Central memory CD4-positive, alpha-beta T cell (primary cell): ENCODE results near the gene SNRPA1.

Experiments used
- DNase-seq: peaks from one replicate; pipeline ENCODE4 v3.0.0; 2022
- total RNA-seq, 3 experiments: gene quantifications; one replicate each; lab custom pipeline; 2026; lab: John Stamatoyannopoulos, UW

Gene SNRPA1
- 68.5 to 159 (median 110) reads per million in 3 experiments for total RNA-seq

DNA sequence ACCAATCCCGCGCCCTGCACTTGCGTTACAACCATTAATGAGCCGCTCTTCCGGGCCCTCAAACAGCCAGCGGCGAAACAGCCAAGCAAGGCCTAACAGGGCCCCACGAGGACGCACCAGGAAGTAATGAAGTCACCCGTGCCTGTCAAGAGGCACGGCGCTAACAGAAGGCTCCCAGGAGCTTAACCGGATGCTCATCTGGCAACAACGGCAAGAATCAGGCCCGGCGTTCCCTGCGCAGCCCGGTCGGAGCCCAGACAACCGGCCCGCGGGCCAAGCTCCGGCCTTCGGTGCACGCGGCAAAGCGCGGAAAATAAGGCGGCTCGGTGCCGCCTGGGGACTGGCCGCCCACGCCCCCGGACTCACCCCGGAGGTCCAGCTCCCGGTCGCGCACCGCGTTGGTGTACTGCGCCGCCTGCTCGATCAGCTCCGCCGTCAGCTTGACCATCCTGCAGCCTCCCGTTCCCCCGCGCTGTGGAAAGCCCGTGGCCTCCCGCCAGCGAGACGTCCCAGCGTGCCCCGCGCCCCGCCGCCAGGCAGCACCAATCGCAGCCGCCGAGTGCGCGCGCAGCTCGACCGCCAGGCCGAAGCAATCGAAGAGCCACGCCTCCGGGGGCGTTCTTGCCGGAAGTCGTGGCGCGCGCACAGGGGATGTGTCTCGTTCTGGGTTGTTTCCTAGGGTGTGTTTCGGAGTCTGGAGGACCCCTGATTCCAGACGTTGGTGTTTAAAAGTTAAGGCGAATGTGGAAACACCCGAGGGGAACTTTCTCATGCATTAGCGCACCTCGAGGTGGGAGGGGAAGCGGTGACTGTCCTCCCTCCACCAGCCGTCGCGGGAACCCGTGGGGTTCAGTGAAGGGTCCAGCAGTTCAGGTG, at the start of gene SNRPA1:
Gene SNRPA1, minus strand, starts transcription at position 518 of the 876 bp plus-strand sequence. Its CDS starts 70 bp downstream, at position 448.
- peak; percentile 95 for DNase-seq

GRCh38 chr15:101342056-101342455, 47.0 kb upstream of the SNRPA1 start:
- no peak for DNase-seq

- no peak for DNase-seq
These were observed 43.5 kb upstream of the SNRPA1 start for GRCh38 chr15:101338502-101339057.

DNA sequence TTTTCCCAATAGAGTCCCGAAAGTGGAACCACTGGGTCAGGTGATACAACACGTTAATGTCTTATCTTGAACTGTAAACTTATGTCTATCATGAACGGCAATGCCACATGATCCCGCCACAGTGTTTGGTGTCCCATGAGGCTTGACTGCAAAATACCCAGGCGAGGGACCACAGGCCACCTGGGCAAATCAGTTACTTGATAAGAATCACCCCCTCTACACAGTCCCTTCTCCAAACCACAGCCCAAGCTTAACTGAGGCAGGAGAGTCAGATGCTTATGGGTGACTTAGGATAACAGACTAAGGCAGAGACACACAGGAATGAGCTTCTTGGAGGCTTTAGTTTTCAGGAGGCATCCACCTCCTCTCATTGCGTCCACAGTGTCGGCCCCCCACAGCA, 42.9 kb upstream of the SNRPA1 start:
- DNase-seq: no peak

GRCh38 chr15:101333907-101334789, 39.1 kb upstream of the SNRPA1 start:
- peak; percentile 71 for DNase-seq

DNA sequence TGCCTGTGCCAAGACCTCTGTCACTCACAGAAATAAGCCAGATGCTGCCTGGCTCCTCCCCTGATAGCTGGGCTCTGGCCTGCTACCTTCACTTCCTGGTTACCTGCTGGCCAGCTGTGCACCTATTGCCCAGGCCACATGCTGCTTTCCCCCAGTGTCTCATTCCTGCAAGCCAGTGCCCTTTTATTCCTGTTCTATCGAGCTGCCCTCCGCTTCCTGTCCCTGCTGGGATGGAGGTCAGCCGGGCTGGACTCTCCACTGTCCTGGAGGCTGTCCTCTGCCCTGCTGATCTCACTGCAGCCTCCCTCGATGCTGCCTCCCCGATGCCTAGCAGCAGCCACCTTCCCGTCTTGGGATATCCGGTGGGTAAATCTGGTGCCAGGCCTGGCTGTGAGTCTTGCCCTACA, 37.0 kb upstream of the SNRPA1 start:
- DNase-seq: no peak

DNA sequence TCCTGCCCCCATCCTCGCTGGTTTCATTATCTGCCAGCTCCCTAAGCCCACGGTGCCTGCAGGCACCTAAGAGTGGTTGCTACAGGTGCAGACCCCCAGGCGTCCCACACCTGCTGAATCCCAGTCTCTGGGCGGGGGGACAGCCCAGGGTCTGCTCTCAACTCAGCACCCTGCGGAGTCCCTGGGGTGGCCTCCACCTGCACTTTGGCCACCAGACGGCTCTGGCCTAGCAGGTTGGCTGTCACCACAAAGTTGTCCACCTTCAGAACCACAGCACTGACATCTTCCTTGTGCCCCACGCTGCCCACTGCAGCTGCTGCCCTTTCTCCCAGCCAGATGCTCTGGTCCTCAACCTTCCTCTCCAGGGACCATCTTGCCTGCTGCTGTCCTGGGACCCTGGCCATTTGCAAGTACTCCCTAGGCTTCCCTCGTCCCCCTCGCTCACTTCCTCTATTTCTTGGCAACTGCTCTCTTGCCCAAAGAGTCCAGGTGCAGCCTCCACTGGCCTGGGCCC, 34.9 kb upstream of the SNRPA1 start:
- DNase-seq: no peak

- no peak for DNase-seq
These were observed 34.3 kb upstream of the SNRPA1 start for GRCh38 chr15:101329309-101329863.

- no peak for DNase-seq
These were observed 33.0 kb upstream of the SNRPA1 start for GRCh38 chr15:101328001-101328400.

DNA sequence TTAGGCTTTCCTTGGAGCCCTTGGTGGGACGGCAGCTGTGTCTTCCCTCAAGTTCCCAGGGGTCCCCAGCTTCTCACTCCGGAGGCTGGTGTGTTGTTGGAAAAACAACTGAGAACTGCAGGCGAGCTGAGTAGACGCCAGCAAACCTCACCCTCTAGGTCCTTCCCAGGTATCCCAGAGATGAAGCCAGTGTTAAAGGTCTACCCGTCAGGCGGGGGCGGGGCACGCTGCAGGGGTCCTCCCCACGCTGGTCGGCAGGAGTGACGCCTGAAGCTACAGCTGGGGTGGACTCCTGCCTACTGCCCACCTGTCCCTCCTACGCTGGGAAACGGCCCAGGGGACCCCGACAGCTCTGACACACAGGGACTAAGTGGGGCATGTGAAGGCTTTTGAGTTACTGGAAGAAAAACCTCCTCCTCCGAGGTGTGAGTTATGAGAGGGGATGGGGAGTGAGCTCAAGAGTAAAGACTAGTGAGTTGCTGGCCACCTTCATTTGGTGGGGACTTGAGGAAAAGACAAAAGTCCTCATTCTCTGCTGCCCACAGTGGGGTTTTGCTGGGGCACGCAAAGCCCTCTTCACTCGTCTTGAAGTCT, 32.2 kb upstream of the SNRPA1 start:
- DNase-seq: no peak

GRCh38 chr15:101326462-101327146, 31.6 kb upstream of the SNRPA1 start:
- no peak for DNase-seq

GRCh38 chr15:101326026-101326315, 30.9 kb upstream of the SNRPA1 start:
- no peak for DNase-seq

- DNase-seq: no peak
These were observed 30.4 kb upstream of the SNRPA1 start for GRCh38 chr15:101325263-101326025.

- DNase-seq: no peak
These were observed 29.6 kb upstream of the SNRPA1 start for GRCh38 chr15:101324524-101325177.

DNA sequence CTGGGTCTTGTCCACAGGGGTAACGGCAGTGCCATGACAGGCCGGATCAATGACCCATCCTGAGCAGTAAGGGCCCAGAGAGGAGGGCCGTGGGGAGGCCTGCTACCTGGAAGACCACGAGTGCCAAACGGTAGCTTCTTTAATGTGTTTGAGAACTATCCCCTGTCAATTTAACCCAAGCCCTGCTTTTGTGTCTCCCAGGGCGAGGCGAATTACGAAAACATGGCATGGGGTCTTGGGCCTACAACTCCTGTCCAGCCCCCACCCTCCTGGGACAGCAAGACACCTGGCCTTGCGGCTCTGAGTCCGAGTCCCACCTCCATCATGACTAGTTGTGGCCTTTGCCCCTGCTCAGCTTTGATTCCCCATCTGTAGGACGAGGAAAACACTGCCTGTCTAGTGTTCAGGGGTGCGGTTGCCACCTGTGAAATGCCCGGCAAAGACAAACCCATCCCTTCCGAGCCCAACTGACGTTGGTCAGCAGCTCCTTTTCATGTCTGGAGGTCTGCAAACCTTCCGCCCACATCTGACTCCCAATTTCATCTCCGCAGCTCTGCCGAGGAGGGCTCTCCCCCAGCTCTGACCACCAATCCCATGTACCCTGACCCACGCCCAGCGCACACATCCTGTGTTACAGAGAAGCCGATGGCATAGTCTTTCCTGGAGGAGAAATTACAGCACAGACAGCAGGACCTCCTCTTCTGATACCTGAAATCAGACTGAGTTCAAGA, 28.9 kb upstream of the SNRPA1 start:
- no peak for DNase-seq

GRCh38 chr15:101322854-101323477, 27.9 kb upstream of the SNRPA1 start:
- no peak for DNase-seq

- no peak for DNase-seq
These were observed 27.1 kb upstream of the SNRPA1 start for GRCh38 chr15:101322016-101322695.

DNA sequence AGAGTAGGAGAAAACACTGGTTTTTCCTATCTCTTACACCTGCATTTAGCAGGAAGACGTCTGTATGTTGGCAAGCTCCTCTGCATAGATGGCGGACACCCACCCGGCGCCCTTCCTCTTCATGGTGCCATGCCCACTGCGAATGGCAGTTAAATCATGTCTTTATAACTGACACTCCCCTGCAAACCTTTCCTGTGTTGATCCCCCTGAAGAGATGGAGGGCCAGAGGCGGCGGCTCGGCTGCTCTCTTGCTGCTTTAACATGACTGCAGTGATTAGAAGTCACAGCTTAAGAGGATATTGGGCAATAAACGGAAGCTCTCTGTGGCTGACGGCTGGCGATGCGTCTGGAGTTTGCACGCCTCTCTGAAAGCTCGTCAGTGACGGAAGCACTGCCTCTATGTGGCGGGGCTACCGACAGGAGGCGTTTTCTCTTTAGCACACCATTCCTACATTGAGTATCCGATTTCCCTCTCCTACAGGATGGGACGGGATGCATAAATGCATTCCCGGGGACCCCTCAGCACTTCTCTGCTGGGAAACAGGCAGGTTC, 25.5 kb upstream of the SNRPA1 start:
- DNase-seq: peak; percentile 56
